Testis (tissue), 2 donors: ENCODE results near the gene ACAA2.

Source experiments
- POLR2A ChIP-seq: fragments of 450-650 bp; IDR thresholded peaks from one replicate; pipeline ENCODE4 v1.6.1; 2017; ENCODE audit warnings: antibody characterized with exemption, mild to moderate bottlenecking, moderate library complexity
- TF ChIP-seq, protein P1 (sequence below), 3 experiments: fragments of 450-650 bp in 2 of 3; fragments of 200-600 bp in 1 of 3; sonication (generic) in 1 of 3; IDR thresholded peaks; one replicate each; pipeline ENCODE4 v1.5.1; 2016 to 2019; ENCODE audit warnings: antibody characterized with exemption in 3 of 3, mild to moderate bottlenecking in 2 of 3, moderate library complexity in 1 of 3

DNA sequence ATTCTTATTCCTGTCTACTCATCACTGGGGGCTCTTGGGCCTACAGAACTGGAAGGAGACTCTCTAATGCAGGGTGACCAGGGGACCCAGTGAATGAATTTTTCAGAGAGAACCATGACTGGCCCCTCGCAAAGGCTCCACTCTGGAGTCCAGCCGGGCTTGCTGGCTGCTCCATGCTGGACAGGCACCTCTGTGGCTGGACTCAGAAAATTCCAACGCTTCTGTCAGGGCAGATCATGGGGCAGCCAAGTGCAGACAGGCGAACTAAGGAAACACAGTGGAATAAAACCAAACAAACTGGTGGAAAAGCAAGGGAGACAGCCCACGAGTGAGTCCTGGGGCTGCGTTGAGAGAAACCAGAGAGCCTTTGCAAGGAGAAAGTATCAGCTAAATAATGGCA is 57.2 kb downstream of the ACAA2 start:
- TF ChIP-seq, protein P1, sequence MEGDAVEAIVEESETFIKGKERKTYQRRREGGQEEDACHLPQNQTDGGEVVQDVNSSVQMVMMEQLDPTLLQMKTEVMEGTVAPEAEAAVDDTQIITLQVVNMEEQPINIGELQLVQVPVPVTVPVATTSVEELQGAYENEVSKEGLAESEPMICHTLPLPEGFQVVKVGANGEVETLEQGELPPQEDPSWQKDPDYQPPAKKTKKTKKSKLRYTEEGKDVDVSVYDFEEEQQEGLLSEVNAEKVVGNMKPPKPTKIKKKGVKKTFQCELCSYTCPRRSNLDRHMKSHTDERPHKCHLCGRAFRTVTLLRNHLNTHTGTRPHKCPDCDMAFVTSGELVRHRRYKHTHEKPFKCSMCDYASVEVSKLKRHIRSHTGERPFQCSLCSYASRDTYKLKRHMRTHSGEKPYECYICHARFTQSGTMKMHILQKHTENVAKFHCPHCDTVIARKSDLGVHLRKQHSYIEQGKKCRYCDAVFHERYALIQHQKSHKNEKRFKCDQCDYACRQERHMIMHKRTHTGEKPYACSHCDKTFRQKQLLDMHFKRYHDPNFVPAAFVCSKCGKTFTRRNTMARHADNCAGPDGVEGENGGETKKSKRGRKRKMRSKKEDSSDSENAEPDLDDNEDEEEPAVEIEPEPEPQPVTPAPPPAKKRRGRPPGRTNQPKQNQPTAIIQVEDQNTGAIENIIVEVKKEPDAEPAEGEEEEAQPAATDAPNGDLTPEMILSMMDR (IDR thresholded peaks at IDR 0.05), result no peak
- no peak for TF ChIP-seq POLR2A
